SK-N-SH (cell line): ENCODE results near the gene SCNN1A. TPM values are rescaled to one million over a fixed set of nuclear protein-coding genes. Genes with fewer than 3 reads are reported as not detected.
"Not testable (repeated sequence)": the region's sequence is repeated elsewhere in the genome, so short reads cannot be mapped to it uniquely, and the experiment has no call there.

ENCODE experiments used
- CTCF ChIA-PET: fragments of 300-600, 350-600 bp; formaldehyde crosslinking; extraction: SDS; loops from one replicate; lab custom pipeline; 2021; lab: Yijun Ruan, JAX
- POLR2A ChIA-PET: fragments of 350-600 bp; sonication (Branson Sonifier 250); formaldehyde crosslinking; extraction: SDS; loops from one replicate; lab custom pipeline; 2020; ENCODE audit warnings: antibody characterized with exemption, inconsistent platforms; lab: Yijun Ruan, JAX
- DNase-seq: peaks from one replicate; pipeline ENCODE4 v3.0.0; 2012
- H2AFZ ChIP-seq: fragments of 200-600 bp; sonication (generic); 2 replicates; pipeline ENCODE4 v1.8.1; 2016; ENCODE audit warnings: antibody characterized with exemption, mild to moderate bottlenecking, low read depth
- H3F3A ChIP-seq: fragments of 200-600 bp; sonication (generic); replicated peaks from 2 replicates; pipeline ENCODE3; 2016; ENCODE audit warnings: antibody characterized with exemption, mild to moderate bottlenecking; ENCODE audit not compliant: insufficient read depth
- H3K27ac ChIP-seq, 2 experiments: fragments of 200-500 bp in 1 of 2; fragments of 200-600 bp in 1 of 2; sonication (Bioruptor generic) in 1 of 2; sonication (generic), shearing (Covaris generic) in 1 of 2; 2 replicates each; pipeline versions ENCODE4 v1.5.1 to v1.6.1; 2014 to 2016; ENCODE audit warnings: low read depth in 2 of 2, inconsistent platforms in 1 of 2, low read length in 1 of 2, mild to moderate bottlenecking in 1 of 2, mixed read lengths in 1 of 2
- H3K27me3 ChIP-seq: fragments of 200-600 bp; sonication (generic), shearing (Covaris generic); 2 replicates; pipeline ENCODE4 v1.6.1; 2016; ENCODE audit warnings: mixed run types; ENCODE audit not compliant: insufficient read depth
- H3K36me3 ChIP-seq, 2 experiments: fragments of 200-500 bp in 1 of 2; fragments of 200-600 bp in 1 of 2; sonication (Bioruptor generic) in 1 of 2; sonication (generic) in 1 of 2; replicated peaks in 1 of 2; 2 replicates each; pipeline versions ENCODE3 to v1.5.1; 2014 to 2016; ENCODE audit warnings: low read length in 1 of 2, mild to moderate bottlenecking in 1 of 2; ENCODE audit not compliant: insufficient read depth in 2 of 2, control insufficient read depth in 1 of 2
- H3K4me1 ChIP-seq, 2 experiments: fragments of 200-500 bp in 1 of 2; fragments of 200-600 bp in 1 of 2; sonication (Bioruptor generic) in 1 of 2; sonication (generic), shearing (Covaris generic) in 1 of 2; 2 replicates each; pipeline versions ENCODE4 v1.5.1 to v1.6.1; 2014 to 2016; ENCODE audit warnings: low read depth in 1 of 2, low read length in 1 of 2, mixed run types in 1 of 2; ENCODE audit not compliant: insufficient read depth in 2 of 2, control insufficient read depth in 1 of 2
- H3K4me2 ChIP-seq: fragments of 200-600 bp; sonication (generic), shearing (Covaris generic); 2 replicates; pipeline ENCODE4 v1.6.1; 2017; ENCODE audit warnings: mixed run types
- H3K4me3 ChIP-seq, 2 experiments: fragments of 200-500 bp in 1 of 2; fragments of 200-600 bp in 1 of 2; sonication (Bioruptor generic) in 1 of 2; sonication (generic), shearing (Covaris generic) in 1 of 2; 2 replicates each; pipeline versions ENCODE4 v1.5.1 to v1.8.1; 2014 to 2016; ENCODE audit warnings: low read depth in 2 of 2, inconsistent platforms in 1 of 2, low read length in 1 of 2, mild to moderate bottlenecking in 1 of 2, mixed read lengths in 1 of 2, moderate library complexity in 1 of 2
- H3K79me2 ChIP-seq: fragments of 200-600 bp; sonication (generic); 2 replicates; pipeline ENCODE4 v1.8.1; 2017; ENCODE audit warnings: mild to moderate bottlenecking; ENCODE audit not compliant: insufficient read depth
- H3K9ac ChIP-seq: fragments of 200-600 bp; sonication (generic); 2 replicates; pipeline ENCODE4 v1.6.1; 2017; ENCODE audit warnings: mixed run types
- H3K9me2 ChIP-seq: fragments of 200-600 bp; sonication (generic); 2 replicates; pipeline ENCODE4 v1.6.1; 2017; ENCODE audit warnings: mixed run types
- H3K9me3 ChIP-seq: fragments of 200-600 bp; sonication (generic); 2 replicates; pipeline ENCODE4 v1.6.1; 2017; ENCODE audit warnings: mixed run types, mild to moderate bottlenecking, moderate library complexity
- H4K20me1 ChIP-seq: fragments of 200-600 bp; sonication (generic); 2 replicates; pipeline ENCODE4 v1.6.1; 2017; ENCODE audit warnings: mild to moderate bottlenecking, mixed run types; ENCODE audit not compliant: insufficient read depth
- EZH2phosphoT487 ChIP-seq: fragments of 200-600 bp; sonication (generic); IDR thresholded peaks from 2 replicates; pipeline ENCODE4 v1.6.1; 2017; ENCODE audit warnings: low read depth, mixed run types, mild to moderate bottlenecking, antibody characterized with exemption, moderate library complexity, borderline replicate concordance
- JUND ChIP-seq: IDR thresholded peaks from 2 replicates; pipeline ENCODE4 v1.4.0; 2012
- MAX ChIP-seq: IDR thresholded peaks from 2 replicates; pipeline ENCODE4 v1.4.0; 2012; ENCODE audit warnings: low read depth
- RAD21 ChIP-seq: IDR thresholded peaks from 2 replicates; pipeline ENCODE4 v1.6.1; 2012; ENCODE audit warnings: mild to moderate bottlenecking, low read length
- RCOR1 ChIP-seq: fragments of 150-350 bp; IDR thresholded peaks from 2 replicates; pipeline ENCODE4 v1.6.1; 2017; ENCODE audit warnings: antibody characterized with exemption, low read length
- RXRA ChIP-seq: IDR thresholded peaks from 2 replicates; pipeline ENCODE4 v1.4.0; 2012; ENCODE audit warnings: low read depth, mild to moderate bottlenecking, borderline replicate concordance
- SMC3 ChIP-seq: IDR thresholded peaks from 2 replicates; pipeline ENCODE4 v1.6.1; 2012; ENCODE audit warnings: low read depth, low read length, improper control_type of control experiment
- TCF12 ChIP-seq: IDR thresholded peaks from 2 replicates; pipeline ENCODE4 v1.4.0; 2012
- TEAD4 ChIP-seq: IDR thresholded peaks from 2 replicates; pipeline ENCODE4 v1.4.0; 2012; ENCODE audit warnings: mild to moderate bottlenecking, borderline replicate concordance; ENCODE audit not compliant: insufficient read depth
- USF1 ChIP-seq: IDR thresholded peaks from 2 replicates; pipeline ENCODE4 v1.4.0; 2012; ENCODE audit warnings: low read depth, borderline replicate concordance
- ZBTB33 ChIP-seq: IDR thresholded peaks from 2 replicates; pipeline ENCODE4 v1.4.0; 2012; ENCODE audit warnings: low read depth, borderline replicate concordance
- WGBS: methylation state at CpG from one replicate; pipeline ENCODE4 v1.1.6; 2017; ENCODE audit warnings: low lambda C conversion rate; 5-methylcytosine and 5-hydroxymethylcytosine counted together
- polyA plus RNA-seq, 3 experiments: library from polyadenylated mRNA; depleted of rRNA; stranded (reverse); fragments of >200 nt; gene quantifications; 2 replicates each; pipeline ENCODE4 v1.2.3, GENCODE V29; 2012

Gene SCNN1A
- polyA plus RNA-seq, 1 of the 3 experiments (the other 2 are of a cell fraction): 1.6 TPM

- no peak for DNase-seq
- H3K27ac ChIP-seq: peak overlapping the region in 1 of 2 experiments; percentile 100; a peak in 1 of 4 replicates
- H3K27me3 ChIP-seq: no peaks in the 10 kb centered on the region
- no peaks in the 10 kb centered on the region for H3K9me2 ChIP-seq
- H4K20me1 ChIP-seq: peaks cover 7% of the 10 kb centered on the region; the same call in 1 of the 2 replicates
- no peaks in the 10 kb centered on the region for H3K9me3 ChIP-seq
- H2AFZ ChIP-seq: no peak overlapping the region
- peak overlapping the region; percentile 77 to 99; a peak in 3 of 4 replicates for H3K4me3 ChIP-seq
- 71% methylated on average over 3 of the region's 3 CpGs for WGBS
- peaks cover 77% of the 10 kb centered on the region for H3K79me2 ChIP-seq
- H3K4me1 ChIP-seq: peaks cover 56 to 57% of the 10 kb centered on the region in 2 experiments
- H3K4me2 ChIP-seq: peak overlapping the region; percentile 88
- no peak for TF ChIP-seq TCF12
- TF ChIP-seq RAD21: no peak
- no peak for TF ChIP-seq ZBTB33
- TF ChIP-seq RXRA: no peak
- no peak for TF ChIP-seq SMC3
- no peak for TF ChIP-seq TEAD4
- TF ChIP-seq EZH2phosphoT487: no peak
- TF ChIP-seq RCOR1: no peak
- no peak for TF ChIP-seq MAX
- TF ChIP-seq JUND: no peak
- TF ChIP-seq USF1: no peak
- ChIA-PET POLR2A (interaction anchor here (1.1 kb wide), 1 partner anchor 13 kb away, joined by 3 read pairs; no protein-coding TSS in a partner anchor), CTCF (interaction anchor here (0.7 to 2.6 kb wide), 4 partner anchors 13 to 126 kb away, joined by 3 to 9 read pairs (median 4); no protein-coding TSS in a partner anchor)
- H3F3A ChIP-seq: peaks cover 35% of the 10 kb centered on the region
- peak overlapping the region; percentile 99; the same call in 1 of the 2 replicates for H3K9ac ChIP-seq
- H3K36me3 ChIP-seq: peaks cover 1 to 9% of the 10 kb centered on the region in 2 experiments
Observed at GRCh38 chr12:6338955-6339354, 36.4 kb downstream of the SCNN1A start.

GRCh38 chr12:6338536-6338935, 36.8 kb downstream of the SCNN1A start:
- H3K4me3 ChIP-seq: 0 out of 4 replicates have a peak overlapping the region, but pooled peaks of 1 of the 2 experiments have one; percentile 99
- CTCF ChIA-PET: interaction anchor here (1.2 to 2.6 kb wide), 4 partner anchors 12 to 127 kb away, joined by 3 to 9 read pairs (median 4); no protein-coding TSS in a partner anchor

More at GRCh38 chr12:6338536-6338935, 36.8 kb downstream of the SCNN1A start:
- Histone ChIP-seq H3K27ac (peak overlapping the region in 1 of 2 experiments; percentile 100; a peak in 1 of 4 replicates), H3K4me1 (peaks cover 57 to 60% of the 10 kb centered on the region in 2 experiments), H3K4me2 (peak overlapping the region; percentile 88), H3F3A (peaks cover 39% of the 10 kb centered on the region), H3K79me2 (peaks cover 81% of the 10 kb centered on the region)
- H2AFZ ChIP-seq, H3K36me3 ChIP-seq, H3K9me3 ChIP-seq, H3K9ac ChIP-seq, DNase-seq, H4K20me1 ChIP-seq, H3K9me2 ChIP-seq, H3K27me3 ChIP-seq: not testable (repeated sequence)
- 77% methylated on average over 8 of the region's 8 CpGs for WGBS
- POLR2A ChIA-PET: interaction anchor here (1.1 kb wide), 1 partner anchor 12 kb away, joined by 3 read pairs; no protein-coding TSS in a partner anchor
